Measurements from ENCODE around the gene RASA4B. TPM values are rescaled to one million over a fixed set of nuclear protein-coding genes. Genes with fewer than 3 reads are reported as not detected.

Gene RASA4B
- total and polyA plus RNA-seq, 2 experiments from 2014 or later: 0.99 to 1.5 TPM

DNA sequence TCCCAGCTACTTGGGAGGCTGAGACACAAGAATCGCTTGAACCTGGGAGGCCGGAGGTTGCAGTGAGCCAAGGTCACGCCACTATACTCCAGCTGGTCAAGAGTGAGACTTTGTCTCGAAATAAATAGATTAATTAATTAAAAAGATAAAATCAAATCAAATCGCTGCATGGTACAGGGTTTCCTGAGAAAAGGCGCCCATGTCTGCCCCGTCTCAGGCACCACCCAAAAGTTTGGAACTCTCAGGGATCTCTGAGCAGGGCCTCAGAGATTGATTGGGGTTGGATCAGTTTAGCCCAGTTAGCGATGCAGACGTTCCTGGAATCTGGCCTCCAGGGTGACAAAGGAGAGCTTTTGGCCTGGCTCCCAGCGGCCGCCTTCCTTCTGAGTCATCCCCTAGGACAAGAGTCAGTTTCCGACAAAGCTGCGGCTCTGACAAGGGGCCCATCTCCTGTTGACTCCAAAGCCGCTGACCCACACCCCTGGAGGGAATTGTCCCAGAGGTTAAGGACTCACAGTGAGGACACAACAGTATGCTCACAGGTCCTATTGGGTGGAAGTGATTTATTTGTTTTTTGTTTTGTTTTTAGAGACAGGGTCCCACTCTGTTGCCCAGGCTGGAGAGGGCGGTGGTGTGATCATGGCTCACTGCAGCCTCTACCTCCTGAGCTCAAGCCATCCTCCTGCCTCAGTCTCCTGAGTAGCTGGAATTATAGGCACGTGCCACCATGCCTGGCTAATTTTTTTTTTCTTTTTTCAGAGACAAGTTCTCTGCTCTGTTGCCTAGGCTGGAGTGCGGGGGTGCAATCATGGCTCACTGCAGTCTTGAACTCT is 77.4 kb downstream of the RASA4B start:
- Mint-ChIP-seq H3K9me3 (no peaks in the 10 kb centered on the region), H3K4me1 (peaks cover 10% of the 10 kb centered on the region), H3K36me3 (ENCODE audit: low read depth) (peaks cover 19% of the 10 kb centered on the region; the same call in 2 of the 3 replicates), H3K4me3 (no peak overlapping the region), H3K27ac (0 out of 2 replicates have a peak overlapping the region, but pooled peaks have one; percentile 67), H3K27me3 (ENCODE audit: insufficient read depth, low read depth, poor library complexity) (peaks cover 7% of the 10 kb centered on the region)
- H2AFZ ChIP-seq: no peak overlapping the region
- DNase-seq (ENCODE audit: low spot score): peak; percentile 60
- H3K4me1 ChIP-seq (ENCODE audit: insufficient read depth): peaks cover 15% of the 10 kb centered on the region
- H3K4me3 ChIP-seq: no peak overlapping the region
- H3K4me2 ChIP-seq: no peak overlapping the region
- H4K20me1 ChIP-seq (replicated peaks; ENCODE audit: insufficient read depth): no peaks in the 10 kb centered on the region; the same call in 1 of the 2 replicates
- peaks cover 4% of the 10 kb centered on the region; the same call in 1 of the 2 replicates for H3F3A ChIP-seq (replicated peaks; ENCODE audit: low read depth)
- no peaks in the 10 kb centered on the region for H3K79me2 ChIP-seq (replicated peaks; ENCODE audit: insufficient read depth)
- no peaks in the 10 kb centered on the region for H3K27me3 ChIP-seq (ENCODE audit: insufficient read depth)
- TF ChIP-seq STAT1 (IDR thresholded peaks at IDR 0.05; ENCODE audit: unreplicated experiment) (no peak), CREB1 (CRISPR knock-in tag; IDR thresholded peaks at IDR 0.05; ENCODE audit: low read depth) (no peak), JUNB (IDR thresholded peaks at IDR 0.05; ENCODE audit: unreplicated experiment) (no peak), CTCF (conservative IDR thresholded peaks at IDR 0.05; ENCODE audit: low read depth in 2 of 2) (no peak), EZH2 (IDR thresholded peaks at IDR 0.05; ENCODE audit: low read depth, unreplicated experiment) (no peak), ETS1 (IDR thresholded peaks at IDR 0.05) (no peak), POLR2AphosphoS5 (IDR thresholded peaks at IDR 0.05; ENCODE audit: low read depth) (no peak), ZNF331 (CRISPR knock-in tag; IDR thresholded peaks at IDR 0.05; ENCODE audit: low read depth) (no peak), NANOG (IDR thresholded peaks at IDR 0.05; ENCODE audit: borderline replicate concordance) (no peak), ZNF114 (CRISPR knock-in tag; IDR thresholded peaks at IDR 0.05) (no peak), EZH2phosphoT487 (IDR thresholded peaks at IDR 0.05; ENCODE audit: unreplicated experiment) (no peak)
- TF ChIP-seq, protein P1, sequence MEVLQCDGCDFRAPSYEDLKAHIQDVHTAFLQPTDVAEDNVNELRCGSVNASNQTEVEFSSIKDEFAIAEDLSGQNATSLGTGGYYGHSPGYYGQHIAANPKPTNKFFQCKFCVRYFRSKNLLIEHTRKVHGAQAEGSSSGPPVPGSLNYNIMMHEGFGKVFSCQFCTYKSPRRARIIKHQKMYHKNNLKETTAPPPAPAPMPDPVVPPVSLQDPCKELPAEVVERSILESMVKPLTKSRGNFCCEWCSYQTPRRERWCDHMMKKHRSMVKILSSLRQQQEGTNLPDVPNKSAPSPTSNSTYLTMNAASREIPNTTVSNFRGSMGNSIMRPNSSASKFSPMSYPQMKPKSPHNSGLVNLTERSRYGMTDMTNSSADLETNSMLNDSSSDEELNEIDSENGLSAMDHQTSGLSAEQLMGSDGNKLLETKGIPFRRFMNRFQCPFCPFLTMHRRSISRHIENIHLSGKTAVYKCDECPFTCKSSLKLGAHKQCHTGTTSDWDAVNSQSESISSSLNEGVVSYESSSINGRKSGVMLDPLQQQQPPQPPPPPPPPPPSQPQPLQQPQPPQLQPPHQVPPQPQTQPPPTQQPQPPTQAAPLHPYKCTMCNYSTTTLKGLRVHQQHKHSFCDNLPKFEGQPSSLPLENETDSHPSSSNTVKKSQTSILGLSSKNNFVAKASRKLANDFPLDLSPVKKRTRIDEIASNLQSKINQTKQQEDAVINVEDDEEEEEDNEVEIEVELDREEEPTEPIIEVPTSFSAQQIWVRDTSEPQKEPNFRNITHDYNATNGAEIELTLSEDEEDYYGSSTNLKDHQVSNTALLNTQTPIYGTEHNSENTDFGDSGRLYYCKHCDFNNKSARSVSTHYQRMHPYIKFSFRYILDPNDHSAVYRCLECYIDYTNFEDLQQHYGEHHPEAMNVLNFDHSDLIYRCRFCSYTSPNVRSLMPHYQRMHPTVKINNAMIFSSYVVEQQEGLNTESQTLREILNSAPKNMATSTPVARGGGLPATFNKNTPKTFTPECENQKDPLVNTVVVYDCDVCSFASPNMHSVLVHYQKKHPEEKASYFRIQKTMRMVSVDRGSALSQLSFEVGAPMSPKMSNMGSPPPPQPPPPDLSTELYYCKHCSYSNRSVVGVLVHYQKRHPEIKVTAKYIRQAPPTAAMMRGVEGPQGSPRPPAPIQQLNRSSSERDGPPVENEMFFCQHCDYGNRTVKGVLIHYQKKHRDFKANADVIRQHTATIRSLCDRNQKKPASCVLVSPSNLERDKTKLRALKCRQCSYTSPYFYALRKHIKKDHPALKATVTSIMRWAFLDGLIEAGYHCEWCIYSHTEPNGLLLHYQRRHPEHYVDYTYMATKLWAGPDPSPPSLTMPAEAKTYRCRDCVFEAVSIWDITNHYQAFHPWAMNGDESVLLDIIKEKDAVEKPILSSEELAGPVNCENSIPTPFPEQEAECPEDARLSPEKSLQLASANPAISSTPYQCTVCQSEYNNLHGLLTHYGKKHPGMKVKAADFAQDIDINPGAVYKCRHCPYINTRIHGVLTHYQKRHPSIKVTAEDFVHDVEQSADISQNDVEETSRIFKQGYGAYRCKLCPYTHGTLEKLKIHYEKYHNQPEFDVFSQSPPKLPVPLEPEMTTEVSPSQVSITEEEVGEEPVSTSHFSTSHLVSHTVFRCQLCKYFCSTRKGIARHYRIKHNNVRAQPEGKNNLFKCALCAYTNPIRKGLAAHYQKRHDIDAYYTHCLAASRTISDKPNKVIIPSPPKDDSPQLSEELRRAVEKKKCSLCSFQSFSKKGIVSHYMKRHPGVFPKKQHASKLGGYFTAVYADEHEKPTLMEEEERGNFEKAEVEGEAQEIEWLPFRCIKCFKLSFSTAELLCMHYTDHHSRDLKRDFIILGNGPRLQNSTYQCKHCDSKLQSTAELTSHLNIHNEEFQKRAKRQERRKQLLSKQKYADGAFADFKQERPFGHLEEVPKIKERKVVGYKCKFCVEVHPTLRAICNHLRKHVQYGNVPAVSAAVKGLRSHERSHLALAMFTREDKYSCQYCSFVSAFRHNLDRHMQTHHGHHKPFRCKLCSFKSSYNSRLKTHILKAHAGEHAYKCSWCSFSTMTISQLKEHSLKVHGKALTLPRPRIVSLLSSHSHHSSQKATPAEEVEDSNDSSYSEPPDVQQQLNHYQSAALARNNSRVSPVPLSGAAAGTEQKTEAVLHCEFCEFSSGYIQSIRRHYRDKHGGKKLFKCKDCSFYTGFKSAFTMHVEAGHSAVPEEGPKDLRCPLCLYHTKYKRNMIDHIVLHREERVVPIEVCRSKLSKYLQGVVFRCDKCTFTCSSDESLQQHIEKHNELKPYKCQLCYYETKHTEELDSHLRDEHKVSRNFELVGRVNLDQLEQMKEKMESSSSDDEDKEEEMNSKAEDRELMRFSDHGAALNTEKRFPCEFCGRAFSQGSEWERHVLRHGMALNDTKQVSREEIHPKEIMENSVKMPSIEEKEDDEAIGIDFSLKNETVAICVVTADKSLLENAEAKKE (CRISPR knock-in tag; IDR thresholded peaks at IDR 0.05): no peak
- TF ChIP-seq, protein P2, sequence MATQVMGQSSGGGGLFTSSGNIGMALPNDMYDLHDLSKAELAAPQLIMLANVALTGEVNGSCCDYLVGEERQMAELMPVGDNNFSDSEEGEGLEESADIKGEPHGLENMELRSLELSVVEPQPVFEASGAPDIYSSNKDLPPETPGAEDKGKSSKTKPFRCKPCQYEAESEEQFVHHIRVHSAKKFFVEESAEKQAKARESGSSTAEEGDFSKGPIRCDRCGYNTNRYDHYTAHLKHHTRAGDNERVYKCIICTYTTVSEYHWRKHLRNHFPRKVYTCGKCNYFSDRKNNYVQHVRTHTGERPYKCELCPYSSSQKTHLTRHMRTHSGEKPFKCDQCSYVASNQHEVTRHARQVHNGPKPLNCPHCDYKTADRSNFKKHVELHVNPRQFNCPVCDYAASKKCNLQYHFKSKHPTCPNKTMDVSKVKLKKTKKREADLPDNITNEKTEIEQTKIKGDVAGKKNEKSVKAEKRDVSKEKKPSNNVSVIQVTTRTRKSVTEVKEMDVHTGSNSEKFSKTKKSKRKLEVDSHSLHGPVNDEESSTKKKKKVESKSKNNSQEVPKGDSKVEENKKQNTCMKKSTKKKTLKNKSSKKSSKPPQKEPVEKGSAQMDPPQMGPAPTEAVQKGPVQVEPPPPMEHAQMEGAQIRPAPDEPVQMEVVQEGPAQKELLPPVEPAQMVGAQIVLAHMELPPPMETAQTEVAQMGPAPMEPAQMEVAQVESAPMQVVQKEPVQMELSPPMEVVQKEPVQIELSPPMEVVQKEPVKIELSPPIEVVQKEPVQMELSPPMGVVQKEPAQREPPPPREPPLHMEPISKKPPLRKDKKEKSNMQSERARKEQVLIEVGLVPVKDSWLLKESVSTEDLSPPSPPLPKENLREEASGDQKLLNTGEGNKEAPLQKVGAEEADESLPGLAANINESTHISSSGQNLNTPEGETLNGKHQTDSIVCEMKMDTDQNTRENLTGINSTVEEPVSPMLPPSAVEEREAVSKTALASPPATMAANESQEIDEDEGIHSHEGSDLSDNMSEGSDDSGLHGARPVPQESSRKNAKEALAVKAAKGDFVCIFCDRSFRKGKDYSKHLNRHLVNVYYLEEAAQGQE (IDR thresholded peaks at IDR 0.05; ENCODE audit: unreplicated experiment): no peak
- ATAC-seq: peak; percentile 56
- H3K27ac ChIP-seq (ENCODE audit: low read depth): peak overlapping the region; percentile 73
- H3K36me3 ChIP-seq (ENCODE audit: insufficient read depth): no peaks in the 10 kb centered on the region
- no peaks in the 10 kb centered on the region for H3K9me2 ChIP-seq (ENCODE audit: insufficient read depth)
